OCI-LY3 (cell line): ENCODE data around the gene MRPL28.

Experiments
- H2AFZ ChIP-seq: fragments of 200-600, 300-600 bp; shearing (Covaris generic); 2 replicates; pipeline ENCODE4 v1.6.0; 2014; ENCODE audit warnings: antibody characterized with exemption, low read depth, low read length
- H3K27ac ChIP-seq: fragments of 200-600, 300-600 bp; sonication (generic); 2 replicates; pipeline ENCODE4 v1.5.1; 2014; ENCODE audit warnings: mild to moderate bottlenecking, low read length, moderate library complexity, mixed read lengths
- H3K27me3 ChIP-seq: fragments of 200-600, 300-600 bp; sonication (generic); 2 replicates; pipeline ENCODE4 v1.6.1; 2014; ENCODE audit warnings: low read depth, low read length, mixed read lengths
- H3K36me3 ChIP-seq: fragments of 200-600, 300-600 bp; sonication (generic); replicated peaks from 2 replicates; pipeline ENCODE3; 2014; ENCODE audit warnings: low read depth, low read length, mixed read lengths
- H3K4me1 ChIP-seq: fragments of 300-600, 200-600 bp; sonication (generic); 2 replicates; pipeline ENCODE4 v1.6.1; 2014; ENCODE audit warnings: low read length, mixed read lengths
- H3K4me2 ChIP-seq: fragments of 200-600, 300-600 bp; sonication (generic); 2 replicates; pipeline ENCODE4 v1.6.1; 2014; ENCODE audit warnings: low read length, mixed read lengths
- H3K4me3 ChIP-seq: fragments of 300-600, 200-600 bp; sonication (generic); 2 replicates; pipeline ENCODE4 v1.5.1; 2014; ENCODE audit warnings: antibody characterized with exemption, mild to moderate bottlenecking, low read length, moderate library complexity
- H3K79me2 ChIP-seq: fragments of 300-600, 200-600 bp; shearing (Covaris generic); 2 replicates; pipeline ENCODE4 v1.6.1; 2014; ENCODE audit warnings: mild to moderate bottlenecking, low read length, mixed read lengths
- H3K9ac ChIP-seq: fragments of 300-600, 200-600 bp; shearing (Covaris generic); 2 replicates; pipeline ENCODE4 v1.6.0; 2014; ENCODE audit warnings: mild to moderate bottlenecking, low read length, moderate library complexity
- H3K9me3 ChIP-seq: fragments of 200-600, 300-600 bp; shearing (Covaris generic); 2 replicates; pipeline ENCODE4 v1.6.1; 2014; ENCODE audit warnings: low read length, mixed read lengths; ENCODE audit not compliant: insufficient read depth
- H4K20me1 ChIP-seq: fragments of 200-600, 300-600 bp; sonication (generic); 2 replicates; pipeline ENCODE4 v1.6.1; 2016; ENCODE audit warnings: low read length, mixed read lengths; ENCODE audit not compliant: insufficient read depth
- CTCF ChIP-seq: fragments of 200-600, 300-600 bp; sonication (generic); IDR thresholded peaks from 2 replicates; pipeline ENCODE4 v1.5.1; 2014; ENCODE audit warnings: antibody characterized with exemption, low read length, low read depth
- EZH2phosphoT487 ChIP-seq: fragments of 200-600 bp; shearing (Covaris generic); IDR thresholded peaks from 2 replicates; pipeline ENCODE4 v1.6.1; 2018; ENCODE audit warnings: antibody characterized with exemption, mixed run types, low read depth

The MRPL28 gene

GRCh38 chr16:373848-374615 is 3.7 kb upstream of the MRPL28 start:
- no peak overlapping the region for H3K9ac ChIP-seq
- H3K9me3 ChIP-seq = no peaks in the 10 kb centered on the region
- H3K4me2 ChIP-seq = no peak overlapping the region
- H4K20me1 ChIP-seq = no peaks in the 10 kb centered on the region; the same call in 1 of the 2 replicates
- H3K79me2 ChIP-seq = peaks cover 6% of the 10 kb centered on the region; the same call in 1 of the 2 replicates
- H3K36me3 ChIP-seq = no peaks in the 10 kb centered on the region
- TF ChIP-seq EZH2phosphoT487 = no peak
- TF ChIP-seq CTCF = no peak
- no peak overlapping the region for H2AFZ ChIP-seq
- no peak overlapping the region for H3K4me3 ChIP-seq
- H3K4me1 ChIP-seq = peaks cover 13% of the 10 kb centered on the region
- no peak overlapping the region for H3K27ac ChIP-seq
- H3K27me3 ChIP-seq = no peaks in the 10 kb centered on the region

GRCh38 chr16:373020-373598 is 2.8 kb upstream of the MRPL28 start:
- peaks cover 13% of the 10 kb centered on the region for H3K4me1 ChIP-seq
- H3K9ac ChIP-seq = no peak overlapping the region
- H3K79me2 ChIP-seq = peaks cover 6% of the 10 kb centered on the region; the same call in 1 of the 2 replicates
- H3K4me2 ChIP-seq = no peak overlapping the region
- no peak for TF ChIP-seq EZH2phosphoT487
- no peak for TF ChIP-seq CTCF
- no peak overlapping the region for H2AFZ ChIP-seq
- peaks cover 2% of the 10 kb centered on the region for H3K36me3 ChIP-seq
- no peak overlapping the region for H3K27ac ChIP-seq
- H3K4me3 ChIP-seq = no peak overlapping the region
- no peaks in the 10 kb centered on the region; the same call in 1 of the 2 replicates for H4K20me1 ChIP-seq
- H3K27me3 ChIP-seq = no peaks in the 10 kb centered on the region
- no peaks in the 10 kb centered on the region for H3K9me3 ChIP-seq

- Histone ChIP-seq H3K79me2 (peaks cover 6% of the 10 kb centered on the region; the same call in 1 of the 2 replicates), H3K4me2 (no peak overlapping the region), H3K36me3 (peaks cover 8% of the 10 kb centered on the region), H3K4me3 (no peak overlapping the region), H4K20me1 (no peaks in the 10 kb centered on the region; the same call in 1 of the 2 replicates), H3K9me3 (no peaks in the 10 kb centered on the region), H3K27me3 (no peaks in the 10 kb centered on the region), H3K9ac (no peak overlapping the region), H2AFZ (no peak overlapping the region), H3K4me1 (peaks cover 13% of the 10 kb centered on the region), H3K27ac (no peak overlapping the region)
- no peak for TF ChIP-seq EZH2phosphoT487
- TF ChIP-seq CTCF = no peak
Observed at GRCh38 chr16:372302-372983, 2.1 kb upstream of the MRPL28 start.
